ENCODE results near the gene EML1. TPM values are rescaled to one million over a fixed set of nuclear protein-coding genes. Genes with fewer than 3 reads are reported as not detected.

The EML1 gene
- total and polyA plus RNA-seq, 7 experiments from 2014 or later: not detected

GRCh38 chr14:99747582-99748330, 45.5 kb upstream of the EML1 start:
- H3K27ac ChIP-seq (ENCODE audit: low read depth, low read length): no peak overlapping the region
- intact Hi-C loops (cut with micrococcal nuclease): no loop called here
- no peak for DNase-seq
- no peaks in the 10 kb centered on the region for H3K9me3 ChIP-seq (ENCODE audit: control insufficient read depth in 2 of 3, low read length in 3 of 3)
- Mint-ChIP-seq H3K36me3 (no peaks in the 10 kb centered on the region), H3K4me1 (peaks cover 5 to 32% (median 27%) of the 10 kb centered on the region in 7 donors), H3K27me3 (peaks cover 7 to 27% (median 18%) of the 10 kb centered on the region in 5 donors), H3K27ac (peak overlapping the region in 1 of 9 donors; percentile 57), H3K9me3 (no peaks in the 10 kb centered on the region), H3K4me3 (peak overlapping the region in 2 of 10 donors; percentile 37 to 43)
- H3K27me3 ChIP-seq (ENCODE audit: control insufficient read depth in 2 of 2, insufficient read depth in 2 of 2, low read length in 2 of 2): no peaks in the 10 kb centered on the region
- no peaks in the 10 kb centered on the region for H3K36me3 ChIP-seq (ENCODE audit: control insufficient read depth in 2 of 3, insufficient read depth in 3 of 3, low read length in 3 of 3)
- H3K4me1 ChIP-seq (ENCODE audit: control insufficient read depth in 2 of 2, insufficient read depth in 2 of 2, low read length in 2 of 2): peaks cover 0 to 12% of the 10 kb centered on the region in 2 donors
- H3K4me3 ChIP-seq (ENCODE audit: low read length): no peak overlapping the region
- POLR2A ChIA-PET: no interaction called here
- no peak for ATAC-seq
- CTCF ChIA-PET: no interaction called here

DNA sequence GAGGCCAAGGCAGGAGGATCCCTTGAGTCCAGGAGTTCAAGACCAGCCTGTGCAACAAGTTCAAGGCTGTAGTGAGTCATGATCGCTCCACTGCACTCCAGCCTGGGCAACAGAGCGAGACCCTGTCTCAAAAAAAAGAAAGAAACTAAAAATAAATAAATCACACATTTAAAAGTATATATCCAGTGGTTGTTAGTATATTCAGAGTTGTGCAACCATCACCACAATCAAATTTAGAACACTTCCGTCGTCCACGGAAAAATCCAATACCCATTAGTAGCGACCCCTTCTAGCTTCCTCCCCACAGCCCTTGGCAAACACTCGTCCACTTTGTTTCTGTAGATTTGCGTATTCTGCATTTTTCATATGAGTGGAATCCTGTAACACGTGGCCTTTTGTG, 44.7 kb upstream of the EML1 start:
- DNase-seq (no peak), ATAC-seq (no peak)
- Histone ChIP-seq H3K27ac (ENCODE audit: low read depth, low read length) (no peak overlapping the region), H3K4me3 (ENCODE audit: low read length) (no peak overlapping the region), H3K4me1 (ENCODE audit: control insufficient read depth in 2 of 2, insufficient read depth in 2 of 2, low read length in 2 of 2) (peaks cover 0 to 13% of the 10 kb centered on the region in 2 donors), H3K9me3 (ENCODE audit: control insufficient read depth in 2 of 3, low read length in 3 of 3) (no peaks in the 10 kb centered on the region), H3K27me3 (ENCODE audit: control insufficient read depth in 2 of 2, insufficient read depth in 2 of 2, low read length in 2 of 2) (peaks cover 0 to 4% of the 10 kb centered on the region in 2 donors), H3K36me3 (ENCODE audit: control insufficient read depth in 2 of 3, insufficient read depth in 3 of 3, low read length in 3 of 3) (no peaks in the 10 kb centered on the region)
- Mint-ChIP-seq H3K36me3 (no peaks in the 10 kb centered on the region), H3K27me3 (peaks cover 11 to 33% (median 22%) of the 10 kb centered on the region in 5 donors), H3K9me3 (no peaks in the 10 kb centered on the region), H3K4me1 (peaks cover 8 to 38% (median 31%) of the 10 kb centered on the region in 7 donors), H3K27ac (peak overlapping the region in 1 of 9 donors; percentile 22), H3K4me3 (no peak overlapping the region)
- ChIA-PET CTCF (no interaction called here), POLR2A (no interaction called here)
- intact Hi-C loops (cut with micrococcal nuclease): no loop called here

DNA sequence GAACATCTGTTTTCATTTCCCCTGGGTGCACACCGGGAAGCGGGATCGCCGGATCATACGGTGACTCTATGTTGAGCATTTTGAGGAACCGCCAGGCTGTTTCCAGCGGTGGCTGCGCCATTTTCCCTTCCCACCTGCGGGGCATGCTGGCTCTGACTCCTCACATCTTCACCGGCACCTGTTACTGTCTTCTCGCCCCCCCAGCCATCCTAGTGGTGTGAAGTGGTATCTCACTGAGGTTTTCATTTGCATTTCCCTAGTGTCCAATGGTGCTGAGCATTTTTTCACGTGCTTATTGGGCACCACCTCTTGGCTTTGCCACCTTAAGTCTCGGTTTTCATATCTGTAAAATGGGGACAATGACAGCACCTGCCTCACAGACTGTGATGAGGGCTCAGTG, 44.1 kb upstream of the EML1 start:
- no peak for ATAC-seq
- H3K27ac Mint-ChIP-seq: no peak overlapping the region
- H3K36me3 ChIP-seq (ENCODE audit: control insufficient read depth in 2 of 3, insufficient read depth in 3 of 3, low read length in 3 of 3): no peaks in the 10 kb centered on the region
- H3K9me3 ChIP-seq (ENCODE audit: control insufficient read depth in 2 of 3, low read length in 3 of 3): no peaks in the 10 kb centered on the region
- H3K27me3 ChIP-seq (ENCODE audit: control insufficient read depth in 2 of 2, insufficient read depth in 2 of 2, low read length in 2 of 2): peaks cover 0 to 7% of the 10 kb centered on the region in 2 donors
- peaks cover 16 to 38% (median 28%) of the 10 kb centered on the region in 5 donors for H3K27me3 Mint-ChIP-seq
- intact Hi-C loops (cut with micrococcal nuclease): no loop called here
- ChIA-PET CTCF (no interaction called here), POLR2A (no interaction called here)
- no peaks in the 10 kb centered on the region for H3K36me3 Mint-ChIP-seq
- no peaks in the 10 kb centered on the region for H3K9me3 Mint-ChIP-seq
- peaks cover 0 to 13% of the 10 kb centered on the region in 2 donors for H3K4me1 ChIP-seq (ENCODE audit: control insufficient read depth in 2 of 2, insufficient read depth in 2 of 2, low read length in 2 of 2)
- H3K4me3 ChIP-seq (ENCODE audit: low read length): no peak overlapping the region
- no peak for DNase-seq
- H3K4me3 Mint-ChIP-seq: no peak overlapping the region
- H3K27ac ChIP-seq (ENCODE audit: low read depth, low read length): no peak overlapping the region
- peaks cover 10 to 40% (median 34%) of the 10 kb centered on the region in 7 donors for H3K4me1 Mint-ChIP-seq

- H3K36me3 Mint-ChIP-seq: no peaks in the 10 kb centered on the region
- CTCF ChIA-PET: interaction anchor here (0.7 kb wide), 1 partner anchor 41 kb away, joined by 3 read pairs; no protein-coding TSS in a partner anchor
- Histone ChIP-seq H3K4me1 (ENCODE audit: control insufficient read depth in 2 of 2, insufficient read depth in 2 of 2, low read length in 2 of 2) (peaks cover 0 to 13% of the 10 kb centered on the region in 2 donors), H3K9me3 (ENCODE audit: control insufficient read depth in 2 of 3, low read length in 3 of 3) (no peaks in the 10 kb centered on the region), H3K27me3 (ENCODE audit: control insufficient read depth in 2 of 2, insufficient read depth in 2 of 2, low read length in 2 of 2) (peaks cover 0 to 14% of the 10 kb centered on the region in 2 donors), H3K27ac (ENCODE audit: low read depth, low read length) (no peak overlapping the region), H3K4me3 (ENCODE audit: low read length) (no peak overlapping the region), H3K36me3 (ENCODE audit: control insufficient read depth in 2 of 3, insufficient read depth in 3 of 3, low read length in 3 of 3) (no peaks in the 10 kb centered on the region)
- peaks cover 21 to 42% (median 34%) of the 10 kb centered on the region in 5 donors for H3K27me3 Mint-ChIP-seq
- intact Hi-C loops (cut with micrococcal nuclease): no loop called here
- peaks cover 10 to 40% (median 34%) of the 10 kb centered on the region in 7 donors for H3K4me1 Mint-ChIP-seq
- H3K27ac Mint-ChIP-seq: no peak overlapping the region
- DNase-seq (no peak), ATAC-seq (no peak)
- no peaks in the 10 kb centered on the region for H3K9me3 Mint-ChIP-seq
- no peak overlapping the region for H3K4me3 Mint-ChIP-seq
- POLR2A ChIA-PET: no interaction called here
Observed at GRCh38 chr14:99749763-99750715, 43.2 kb upstream of the EML1 start.

DNA sequence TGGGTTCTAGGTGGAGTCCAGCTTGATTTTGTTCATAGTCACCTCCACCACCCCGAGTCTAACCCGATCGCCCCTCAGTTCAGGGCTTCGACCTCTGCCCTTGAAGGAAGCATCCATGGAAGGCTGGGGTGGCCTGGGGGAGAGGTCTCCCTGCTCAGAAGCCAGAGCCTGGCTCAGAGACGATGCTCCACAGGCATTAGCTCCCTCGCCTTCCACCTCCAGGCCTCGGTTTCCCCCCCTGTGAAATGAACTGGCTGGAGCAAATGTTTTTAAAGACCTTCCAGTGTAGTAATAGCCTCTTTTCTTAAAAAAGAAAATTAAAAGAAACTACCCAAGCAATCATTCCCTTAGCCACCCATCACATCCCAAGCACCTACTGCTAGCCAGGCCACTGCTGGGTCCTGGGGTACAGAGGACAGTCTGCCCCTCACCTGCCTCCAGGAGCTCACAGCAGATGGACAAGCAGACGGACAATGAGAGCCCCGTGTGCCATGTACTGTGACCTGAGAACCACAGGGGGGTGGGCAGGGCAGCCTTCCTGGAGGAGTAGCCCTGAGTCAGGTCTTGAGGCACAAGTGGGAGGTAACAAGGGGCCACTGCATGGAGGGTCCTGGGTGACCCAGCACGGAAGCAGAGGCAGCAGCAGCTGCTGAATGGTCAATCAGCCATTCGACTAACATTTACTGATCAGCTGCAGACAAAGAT, 42.3 kb upstream of the EML1 start:
- Histone ChIP-seq H3K9me3 (ENCODE audit: control insufficient read depth in 2 of 3, low read length in 3 of 3) (no peaks in the 10 kb centered on the region), H3K4me3 (ENCODE audit: low read length) (no peak overlapping the region), H3K4me1 (ENCODE audit: control insufficient read depth in 2 of 2, insufficient read depth in 2 of 2, low read length in 2 of 2) (peaks cover 0 to 13% of the 10 kb centered on the region in 2 donors), H3K27ac (ENCODE audit: low read depth, low read length) (no peak overlapping the region), H3K36me3 (ENCODE audit: control insufficient read depth in 2 of 3, insufficient read depth in 3 of 3, low read length in 3 of 3) (no peaks in the 10 kb centered on the region), H3K27me3 (ENCODE audit: control insufficient read depth in 2 of 2, insufficient read depth in 2 of 2, low read length in 2 of 2) (peaks cover 0 to 14% of the 10 kb centered on the region in 2 donors)
- Mint-ChIP-seq H3K4me3 (no peak overlapping the region), H3K9me3 (no peaks in the 10 kb centered on the region), H3K4me1 (peaks cover 10 to 36% (median 32%) of the 10 kb centered on the region in 7 donors), H3K27ac (peak overlapping the region in 1 of 9 donors; percentile 18), H3K36me3 (no peaks in the 10 kb centered on the region), H3K27me3 (peaks cover 21 to 39% (median 34%) of the 10 kb centered on the region in 5 donors)
- DNase-seq: no peak
- no peak for ATAC-seq
- intact Hi-C loops (cut with micrococcal nuclease): no loop called here
- CTCF ChIA-PET: interaction anchor here (0.7 kb wide), 1 partner anchor 40 kb away, joined by 3 read pairs; no protein-coding TSS in a partner anchor
- POLR2A ChIA-PET: no interaction called here
